GM12874 (cell line): ENCODE data around the gene CREG2.

Experiments used
- CTCF ChIP-seq: IDR thresholded peaks from 2 replicates; pipeline ENCODE4 v1.5.1; 2011; ENCODE audit warnings: low read depth, mild to moderate bottlenecking, control low read depth, low read length, moderate library complexity; ENCODE audit not compliant: insufficient read depth

CREG2 gene

GRCh38 chr2:101371636-101372035 is 15.7 kb downstream of the CREG2 start:
- no peak for TF ChIP-seq CTCF

GRCh38 chr2:101369100-101369499 is 18.2 kb downstream of the CREG2 start:
- TF ChIP-seq CTCF = no peak

DNA sequence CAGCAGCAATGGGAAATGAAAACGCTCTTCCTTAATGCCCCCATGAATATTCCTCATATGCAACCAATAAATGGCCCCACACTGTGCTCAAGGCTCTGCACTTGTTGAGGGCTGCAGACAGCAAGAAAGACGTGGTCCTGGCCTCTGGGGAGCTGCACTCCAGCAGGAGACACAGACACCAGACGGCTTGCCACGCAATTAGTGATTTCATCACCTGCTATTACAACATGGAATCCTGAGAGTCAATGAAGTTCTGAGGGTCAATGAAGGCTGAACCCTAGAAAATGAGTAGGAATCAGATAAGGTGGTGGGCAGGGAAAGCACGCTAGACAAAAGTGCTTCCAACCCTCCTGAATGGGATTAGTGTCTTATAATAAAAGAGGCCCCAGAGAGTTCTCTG is 18.9 kb downstream of the CREG2 start:
- no peak for TF ChIP-seq CTCF

- no peak for TF ChIP-seq CTCF
Observed at GRCh38 chr2:101367508-101367907, 19.8 kb downstream of the CREG2 start.

DNA sequence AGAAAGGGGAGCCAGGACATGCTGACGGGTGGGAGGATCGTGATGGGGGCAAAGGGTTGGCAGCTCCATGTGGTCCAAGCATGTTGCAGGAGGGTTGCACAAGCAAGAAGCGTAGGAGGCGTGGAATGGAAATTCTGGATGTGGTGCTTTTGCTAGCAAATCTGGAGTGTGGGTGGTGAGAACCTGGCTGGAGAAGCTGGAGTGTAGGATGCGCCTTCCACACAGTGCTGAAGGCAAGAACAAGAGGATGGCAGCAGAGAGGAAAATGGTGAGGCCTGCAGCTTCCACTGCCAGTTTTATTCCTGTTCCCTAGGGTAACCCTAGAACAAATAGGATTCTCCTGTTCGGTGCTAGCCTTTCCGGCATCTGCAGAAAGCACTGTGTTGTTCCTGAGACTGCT is 22.4 kb downstream of the CREG2 start:
- no peak for TF ChIP-seq CTCF

GRCh38 chr2:101362777-101363176 is 24.5 kb downstream of the CREG2 start:
- no peak for TF ChIP-seq CTCF

GRCh38 chr2:101362316-101362715 is 25.0 kb downstream of the CREG2 start:
- TF ChIP-seq CTCF = no peak

GRCh38 chr2:101361522-101361921 is 25.8 kb downstream of the CREG2 start:
- TF ChIP-seq CTCF = no peak
